NCI-H1092 (cell line): ENCODE results near the gene FTL.

ENCODE experiments used
- DNase-seq: peaks from one replicate; lab custom pipeline; 2025; lab: John Stamatoyannopoulos, UW

FTL gene

DNA sequence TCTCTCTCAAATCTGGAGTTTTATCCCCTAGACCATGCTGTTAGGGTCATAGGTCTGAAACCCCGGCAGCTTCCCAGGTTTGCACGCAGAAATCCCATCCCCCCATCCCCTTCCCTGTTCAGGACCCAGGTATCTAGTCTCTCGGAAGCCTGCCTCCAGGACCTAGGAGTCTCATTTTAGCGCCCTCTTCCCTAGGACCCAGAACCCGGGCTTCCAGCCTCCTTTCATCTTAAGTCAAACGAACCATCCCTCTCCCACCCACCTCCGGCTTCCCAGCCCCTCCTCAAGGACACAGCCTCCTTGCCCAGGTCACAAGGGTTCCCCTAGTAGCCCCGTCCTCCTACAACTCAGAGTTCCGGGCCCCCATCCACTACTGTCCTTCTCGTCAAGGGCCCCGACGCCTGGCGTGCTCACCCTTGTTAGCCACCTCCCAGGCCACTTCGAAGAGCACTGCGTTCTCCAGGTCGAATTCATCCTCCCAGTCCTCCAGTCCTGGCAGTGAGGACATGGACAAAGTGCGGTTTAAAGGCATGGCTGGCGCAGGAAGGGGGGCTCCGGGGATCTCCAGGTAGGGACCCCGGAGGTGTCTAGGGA, 27.6 kb downstream of the FTL start:
- no peak for DNase-seq

DNA sequence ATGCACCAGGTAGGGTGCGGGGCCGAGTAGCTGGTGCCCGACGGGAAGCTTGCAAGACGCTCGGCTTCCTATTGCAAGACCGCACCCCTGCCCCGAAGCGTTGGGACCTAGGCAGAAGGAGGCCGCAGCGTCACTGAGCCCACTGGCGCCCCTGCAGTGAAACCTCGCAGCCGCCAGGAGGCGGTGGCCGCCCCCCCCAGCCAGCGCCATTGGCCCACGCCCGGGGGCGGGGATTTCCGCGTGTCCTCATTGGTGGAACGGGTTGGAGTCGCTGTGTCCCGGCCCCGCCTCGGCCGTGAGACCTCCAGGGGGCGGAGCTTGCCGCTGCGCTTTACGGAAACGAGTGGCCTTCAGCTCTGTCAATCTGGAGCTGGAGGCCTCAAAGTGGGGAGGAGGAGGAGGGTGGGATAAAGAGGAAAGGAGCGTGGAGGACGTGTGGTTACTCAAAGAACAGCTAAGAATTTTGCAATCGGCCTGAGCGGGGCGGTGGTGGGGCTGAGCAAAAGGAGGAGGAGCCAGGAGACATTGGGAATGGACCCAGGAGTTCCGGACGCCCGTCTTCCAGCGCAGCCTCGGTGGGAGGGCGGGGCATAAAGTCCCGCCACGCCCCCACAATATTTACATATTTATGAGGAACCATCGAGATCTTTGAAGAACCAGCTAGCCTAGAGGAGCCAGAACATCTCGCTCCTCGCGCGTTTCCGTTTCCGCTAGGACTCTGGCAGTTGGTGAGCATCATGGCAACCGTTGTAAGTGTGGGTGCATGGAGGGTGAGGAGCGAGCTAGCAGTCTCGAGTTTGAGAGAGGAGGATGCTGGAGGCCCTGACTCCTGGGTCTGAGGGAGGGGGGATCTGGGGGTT, 28.3 kb downstream of the FTL start, which contains the start of the genes GYS1 and RUVBL2:
Gene GYS1, minus strand, starts transcription at position 135 of the 860 bp plus-strand sequence. CDS start 197 bp downstream, outside the sequence.
Gene RUVBL2, plus strand, starts transcription at position 713 of the 860 bp plus-strand sequence. Its CDS starts 25 bp downstream, at position 738.
- DNase-seq: peak; percentile 96

DNA sequence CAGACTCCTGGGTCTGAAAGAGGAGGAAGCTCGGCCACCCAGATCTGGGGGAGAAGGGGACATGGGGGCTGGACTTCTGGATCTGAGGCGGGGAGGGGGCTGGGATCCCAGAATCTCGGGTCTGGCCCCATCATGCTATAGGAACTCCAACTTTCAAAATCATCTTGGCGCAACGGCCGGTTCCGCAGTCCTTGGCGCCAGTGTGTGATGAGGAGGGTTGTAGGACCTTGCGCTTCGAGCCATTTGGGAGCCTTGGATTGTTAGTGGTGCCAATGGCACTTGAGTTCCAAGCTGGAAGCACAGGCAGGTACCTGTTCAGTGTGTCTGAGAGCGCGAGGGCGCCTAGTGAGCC, 28.9 kb downstream of the FTL start:
- no peak for DNase-seq

DNA sequence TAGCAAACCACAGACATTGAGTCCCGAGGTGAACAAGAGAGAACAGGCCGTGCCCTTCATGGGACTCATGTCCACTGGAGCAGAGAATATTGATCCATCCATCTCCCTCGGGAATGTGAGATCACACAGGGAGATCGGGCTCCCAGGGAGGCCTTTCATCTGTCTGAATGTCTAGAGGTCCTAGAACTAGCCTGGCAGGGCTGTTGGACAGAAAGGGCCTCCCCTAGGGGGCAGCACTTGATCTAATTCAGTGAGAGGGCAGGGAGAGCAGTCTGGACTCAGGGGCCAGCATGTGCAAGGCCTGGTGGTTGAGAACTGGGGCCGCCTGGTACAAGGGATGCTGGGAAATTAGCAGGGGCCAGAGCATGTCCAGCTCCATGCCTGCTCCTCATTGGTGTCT, 32.9 kb downstream of the FTL start:
- peak; percentile 9 for DNase-seq

DNA sequence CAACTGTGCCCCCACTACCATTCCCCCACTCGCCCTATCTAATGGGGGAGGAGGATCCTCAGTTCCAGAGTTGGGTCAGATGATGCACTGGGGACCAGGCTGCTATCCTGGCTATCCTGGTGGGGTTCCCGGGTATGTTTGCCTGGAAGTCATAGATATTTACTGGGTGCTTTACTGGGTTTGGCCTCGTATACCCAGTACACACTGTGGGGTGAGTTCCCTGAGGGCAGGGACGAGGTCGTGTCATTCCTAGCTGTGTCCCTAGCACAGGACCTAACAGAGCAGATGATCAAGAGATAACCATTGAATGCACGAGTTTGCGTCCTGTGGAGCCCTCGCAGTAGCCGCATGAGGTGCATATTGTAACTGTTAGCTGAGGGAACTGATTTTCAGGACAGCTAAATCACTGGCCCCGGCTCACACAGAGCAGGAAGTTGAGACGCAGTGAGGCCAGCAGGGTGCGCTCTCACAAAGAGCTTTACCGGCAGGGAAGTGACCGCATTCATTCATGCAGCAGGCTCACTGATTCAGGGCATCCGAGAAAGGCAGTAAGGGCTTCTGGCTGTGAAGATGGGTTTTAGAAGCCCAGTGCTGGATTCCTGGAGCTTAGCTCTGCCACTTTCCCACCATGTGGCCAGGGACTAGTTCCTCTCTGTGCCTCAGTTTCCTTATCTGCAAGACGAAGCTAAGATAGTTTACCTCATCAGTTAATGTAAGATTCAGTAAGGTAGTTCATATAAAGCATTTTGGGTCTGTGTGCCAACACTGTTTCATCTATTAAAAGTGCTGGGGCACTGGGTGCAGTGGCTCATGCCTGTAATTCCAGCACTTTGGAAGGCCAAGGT, 34.6 kb downstream of the FTL start:
- no peak for DNase-seq

DNA sequence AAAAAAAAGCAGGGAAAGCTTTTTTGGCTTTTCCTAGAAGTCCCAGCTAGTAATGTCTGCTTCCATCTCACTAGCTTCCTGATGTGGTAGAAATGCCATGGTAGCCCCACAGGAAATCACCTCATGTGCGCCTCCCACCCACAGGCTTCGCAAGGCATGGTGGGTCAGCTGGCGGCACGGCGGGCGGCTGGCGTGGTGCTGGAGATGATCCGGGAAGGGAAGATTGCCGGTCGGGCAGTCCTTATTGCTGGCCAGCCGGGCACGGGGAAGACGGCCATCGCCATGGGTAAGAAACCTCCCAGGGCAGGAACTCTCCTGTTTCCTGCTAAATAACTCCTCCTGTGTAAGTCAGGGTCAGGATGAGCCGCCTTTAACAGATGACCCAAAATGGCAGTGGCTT, 39.0 kb downstream of the FTL start:
- DNase-seq: no peak

DNA sequence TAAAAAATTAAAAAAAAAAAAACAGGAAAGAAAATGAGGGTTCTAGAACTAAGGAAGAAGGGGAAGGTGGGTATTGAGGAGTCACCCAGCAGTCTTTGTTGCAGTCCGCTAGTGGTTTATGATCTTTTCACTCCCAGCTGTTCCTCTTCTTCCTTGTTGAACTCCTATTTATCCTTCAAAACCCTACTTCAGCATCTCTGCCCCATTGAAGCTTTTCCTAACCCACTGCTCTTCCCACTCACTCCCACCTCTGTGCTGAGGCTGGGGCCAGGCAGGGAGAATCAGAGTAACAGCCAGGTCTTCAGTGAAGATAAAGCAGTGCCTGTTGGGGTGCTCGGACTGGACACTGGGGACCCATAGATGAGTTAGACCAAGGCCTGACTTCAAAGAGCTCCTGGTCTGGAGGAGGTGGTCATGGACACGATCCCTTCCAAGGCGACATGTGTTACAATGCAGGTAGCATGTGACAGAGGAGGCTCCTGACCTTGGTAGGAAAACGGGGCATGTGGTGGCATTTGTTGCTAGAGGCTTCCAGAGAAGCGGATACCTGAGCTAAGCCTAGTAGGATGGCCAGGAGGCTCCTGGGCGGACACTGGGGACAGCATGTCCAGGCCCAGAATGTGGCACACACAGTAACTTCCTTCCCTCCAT, 40.0 kb downstream of the FTL start:
- no peak for DNase-seq

DNA sequence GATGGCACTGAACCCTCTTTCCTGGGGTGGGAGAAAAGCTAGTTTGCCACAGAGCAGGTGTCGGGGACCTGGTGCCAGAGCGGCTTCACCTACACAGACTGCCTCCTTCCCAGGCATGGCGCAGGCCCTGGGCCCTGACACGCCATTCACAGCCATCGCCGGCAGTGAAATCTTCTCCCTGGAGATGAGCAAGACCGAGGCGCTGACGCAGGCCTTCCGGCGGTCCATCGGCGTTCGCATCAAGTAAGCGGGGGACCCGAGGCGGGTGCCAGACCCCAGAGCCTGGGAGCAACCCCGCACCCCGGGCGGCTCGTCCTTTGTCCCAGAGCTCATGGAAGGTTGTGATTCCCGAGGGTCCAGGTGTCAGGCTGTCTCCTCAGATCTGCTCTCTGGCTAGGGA, 41.8 kb downstream of the FTL start:
- DNase-seq: no peak

DNA sequence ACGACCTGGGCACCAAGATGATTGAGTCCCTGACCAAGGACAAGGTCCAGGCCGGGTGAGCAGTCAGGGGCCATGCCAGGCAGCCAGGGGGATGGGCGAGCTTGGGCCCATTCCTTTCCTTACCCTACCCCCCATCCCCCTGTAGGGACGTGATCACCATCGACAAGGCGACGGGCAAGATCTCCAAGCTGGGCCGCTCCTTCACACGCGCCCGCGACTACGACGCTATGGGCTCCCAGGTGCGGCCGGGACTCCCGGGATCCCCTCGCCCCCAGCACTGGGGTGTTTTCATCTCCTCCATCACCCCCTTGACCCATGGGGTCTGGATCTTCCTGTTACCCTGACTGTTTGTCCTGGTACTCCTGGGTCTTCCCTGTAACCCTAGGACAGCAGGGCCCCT, 44.7 kb downstream of the FTL start:
- DNase-seq: no peak

DNA sequence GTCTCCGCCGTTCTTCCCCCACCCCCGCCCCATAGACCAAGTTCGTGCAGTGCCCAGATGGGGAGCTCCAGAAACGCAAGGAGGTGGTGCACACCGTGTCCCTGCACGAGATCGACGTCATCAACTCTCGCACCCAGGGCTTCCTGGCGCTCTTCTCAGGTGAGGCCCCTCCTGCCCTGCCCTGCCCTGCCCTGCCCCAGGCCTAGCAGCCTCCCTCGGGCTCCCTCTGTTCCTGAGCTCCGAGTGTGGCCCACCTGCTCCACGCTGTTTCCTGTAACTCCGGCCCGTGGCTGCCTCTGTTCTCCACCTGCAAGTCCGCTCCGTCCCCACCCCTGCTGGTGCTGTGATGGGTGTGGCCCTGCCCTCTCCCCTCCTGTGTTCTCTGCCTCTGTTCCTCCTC, 45.3 kb downstream of the FTL start:
- DNase-seq: no peak

DNA sequence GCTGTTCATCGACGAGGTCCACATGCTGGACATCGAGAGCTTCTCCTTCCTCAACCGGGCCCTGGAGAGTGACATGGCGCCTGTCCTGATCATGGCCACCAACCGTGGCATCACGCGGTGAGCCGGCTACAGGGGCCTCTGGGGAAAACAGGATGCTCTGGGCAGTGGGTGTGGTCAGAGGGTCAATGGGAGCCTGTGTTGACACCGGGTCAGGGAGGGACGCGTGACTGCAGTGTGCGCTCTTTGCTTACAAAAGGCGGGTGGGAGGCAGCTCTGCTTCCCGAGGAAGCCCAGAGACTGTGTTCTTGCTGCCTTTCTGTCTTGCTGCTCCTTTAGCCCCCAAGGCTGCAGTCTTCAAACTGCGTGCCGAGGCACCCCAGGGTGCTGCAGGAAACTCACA, 46.1 kb downstream of the FTL start:
- DNase-seq: no peak

DNA sequence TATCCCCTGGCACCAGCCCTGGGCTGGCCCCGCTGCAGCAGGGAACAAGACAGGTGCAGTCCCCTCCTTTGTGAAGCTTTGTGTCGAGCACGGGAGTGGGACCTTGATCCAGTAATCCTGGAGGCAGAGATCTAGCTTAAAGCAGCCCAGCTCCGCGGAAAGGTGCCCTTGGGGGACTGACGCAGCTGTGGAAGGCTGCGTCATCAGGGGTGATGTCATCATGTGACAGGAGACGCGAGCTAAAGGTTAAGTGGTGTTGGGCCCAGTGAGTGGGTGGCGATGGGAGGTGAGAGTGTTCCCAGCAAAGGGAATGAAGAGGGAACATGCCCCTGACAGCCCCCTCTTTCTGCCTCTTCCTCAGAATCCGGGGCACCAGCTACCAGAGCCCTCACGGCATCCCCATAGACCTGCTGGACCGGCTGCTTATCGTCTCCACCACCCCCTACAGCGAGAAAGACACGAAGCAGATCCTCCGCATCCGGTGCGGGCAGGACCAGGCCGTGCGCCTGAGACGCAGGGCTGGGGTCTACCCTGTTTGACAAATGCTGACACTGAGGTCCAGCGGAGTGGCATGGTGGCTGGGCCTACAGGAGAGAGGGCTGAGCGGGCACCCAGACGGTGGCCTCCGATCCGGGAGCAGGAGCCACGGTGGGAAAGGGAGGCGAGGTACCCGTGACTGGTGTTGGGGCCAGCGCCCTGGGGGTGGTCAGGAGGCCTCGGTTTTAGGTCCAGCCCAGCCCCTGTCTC, 49.2 kb downstream of the FTL start:
- DNase-seq: no peak

DNA sequence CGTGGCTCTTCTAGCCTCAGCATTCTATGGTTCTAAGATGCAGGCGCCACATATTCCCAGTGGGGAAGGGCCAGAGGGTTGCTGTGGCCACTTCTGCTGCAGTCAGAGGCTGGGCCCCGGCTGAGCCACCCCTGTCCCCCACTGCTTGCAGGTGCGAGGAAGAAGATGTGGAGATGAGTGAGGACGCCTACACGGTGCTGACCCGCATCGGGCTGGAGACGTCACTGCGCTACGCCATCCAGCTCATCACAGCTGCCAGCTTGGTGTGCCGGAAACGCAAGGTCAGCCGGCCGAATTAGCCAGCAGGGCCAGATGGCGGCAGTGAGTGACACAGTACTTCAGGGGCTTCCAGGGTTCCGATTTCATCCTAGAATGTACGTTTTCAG, 49.8 kb downstream of the FTL start:
- DNase-seq: no peak

DNA sequence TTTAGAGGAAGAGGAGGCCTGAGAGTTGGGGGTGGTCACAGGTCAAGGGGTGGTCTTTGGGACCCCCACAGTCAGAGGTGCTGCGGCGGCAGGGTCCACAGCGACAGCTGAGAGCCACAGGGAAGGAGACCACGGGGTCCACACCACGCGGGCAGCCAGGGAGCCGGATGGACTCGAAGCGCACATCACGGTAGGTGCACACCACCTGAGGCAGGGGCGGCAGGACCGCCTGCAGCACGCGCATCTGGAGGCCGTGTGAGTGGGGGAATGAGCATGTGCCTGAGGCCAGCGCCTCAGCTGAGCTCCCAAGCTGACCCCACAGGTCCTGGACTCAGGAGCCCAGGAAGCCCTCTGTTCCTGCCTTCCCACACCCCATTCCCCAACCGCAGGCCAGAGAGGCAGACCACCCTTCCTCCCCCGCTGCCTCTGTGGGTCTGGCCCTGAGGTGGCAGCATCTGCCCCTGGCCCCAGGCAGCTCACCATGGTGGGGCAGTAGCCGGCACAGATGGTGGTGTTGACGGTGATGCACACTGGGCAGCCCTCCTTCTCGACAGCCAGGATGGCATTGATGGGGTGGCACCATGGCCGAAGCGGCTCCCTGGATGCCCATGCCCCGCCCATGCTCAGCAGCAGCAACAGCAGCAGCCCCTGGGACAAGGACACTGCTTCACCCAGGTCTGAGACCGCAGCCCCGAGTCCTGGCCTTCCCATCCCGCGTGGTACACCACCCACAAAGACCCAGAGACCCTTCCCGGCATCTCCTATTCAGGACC, 51.1 kb downstream of the FTL start:
- no peak for DNase-seq
